Neural crest cell (in vitro differentiated cells): Measurements from ENCODE around the gene CD28. TPM values are rescaled to one million over a fixed set of nuclear protein-coding genes. Genes with fewer than 3 reads are reported as not detected.

Source experiments
- DNase-seq: peaks from one replicate; pipeline ENCODE4 v3.0.0; 2021; ENCODE audit warnings: low read depth, mixed read lengths, low spot score
- H3K27ac Mint-ChIP-seq: one replicate; pipeline ENCODE4 v1.8.0; 2021; ENCODE audit warnings: mild to moderate bottlenecking, mixed read lengths; ENCODE audit not compliant: unreplicated experiment
- H3K27me3 Mint-ChIP-seq: 2 replicates; pipeline ENCODE4 v1.8.0; 2021; ENCODE audit warnings: low read depth, mild to moderate bottlenecking, mixed read lengths
- H3K36me3 Mint-ChIP-seq: 2 replicates; pipeline ENCODE4 v1.8.0; 2021; ENCODE audit warnings: low read depth, mild to moderate bottlenecking, mixed read lengths
- H3K4me1 Mint-ChIP-seq: 2 replicates; pipeline ENCODE4 v1.8.0; 2021; ENCODE audit warnings: mixed read lengths
- H3K4me3 Mint-ChIP-seq: one replicate; pipeline ENCODE4 v1.8.0; 2021; ENCODE audit warnings: mild to moderate bottlenecking, mixed read lengths
- H3K9me3 Mint-ChIP-seq: 2 replicates; pipeline ENCODE4 v1.8.0; 2021; ENCODE audit warnings: mixed read lengths
- total RNA-seq: library from RNA; stranded (reverse); gene quantifications from 2 replicates; pipeline ENCODE4 v1.2.1, GENCODE V29; 2021
- TF ChIP-seq, protein P1 (sequence below): fragments of 200-600 bp; sonication (generic); conservative IDR thresholded peaks from 2 replicates; pipeline ENCODE4 v1.5.0; 2021; ENCODE audit warnings: antibody characterized with exemption, mild to moderate bottlenecking

CD28 gene
- total RNA-seq, 1 donor from 2014 or later, result not detected

DNA sequence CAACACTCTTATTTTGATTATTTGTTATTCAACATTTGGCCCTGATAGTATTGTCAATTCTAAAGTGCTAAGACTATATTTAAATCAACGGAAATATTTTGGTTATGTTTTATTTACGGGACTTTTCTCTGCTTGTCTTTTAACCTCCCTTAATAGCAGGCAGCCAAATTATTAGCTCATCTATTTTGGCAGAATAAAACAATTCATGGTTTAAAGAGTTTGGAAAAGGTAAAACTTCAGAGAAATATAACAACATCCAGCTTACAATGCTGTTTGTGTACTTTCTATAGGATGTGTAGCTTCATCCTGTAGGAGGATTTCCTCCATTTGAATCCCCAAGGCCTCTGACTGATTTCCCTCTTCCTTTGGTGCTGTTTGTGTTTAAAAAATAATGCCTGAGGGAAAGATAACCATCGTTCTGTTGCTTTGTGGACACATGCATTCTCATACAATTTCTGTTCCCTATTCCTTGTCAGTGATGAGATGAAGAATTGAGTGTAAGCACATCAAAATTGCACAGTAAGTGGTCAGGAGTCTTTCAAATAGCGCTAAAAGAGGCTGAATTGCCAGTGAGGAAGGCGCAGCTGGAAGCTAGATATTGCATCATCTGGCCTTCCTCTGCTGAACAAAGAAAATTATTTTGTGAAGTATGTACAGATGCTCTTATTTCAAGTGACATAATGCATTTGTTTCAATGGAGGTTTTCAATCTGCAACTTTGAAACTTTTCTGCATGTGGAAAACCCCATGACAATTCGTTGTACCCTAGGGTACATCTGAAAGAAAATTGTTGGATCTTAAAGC lies 80.3 kb downstream of the CD28 start:
- H3K4me3 Mint-ChIP-seq, result no peak overlapping the region
- no peaks in the 10 kb centered on the region for H3K36me3 Mint-ChIP-seq
- no peaks in the 10 kb centered on the region for H3K27me3 Mint-ChIP-seq
- no peak for DNase-seq
- no peaks in the 10 kb centered on the region for H3K9me3 Mint-ChIP-seq
- no peak overlapping the region for H3K27ac Mint-ChIP-seq
- H3K4me1 Mint-ChIP-seq, result peaks cover 20% of the 10 kb centered on the region
- TF ChIP-seq, protein P1, sequence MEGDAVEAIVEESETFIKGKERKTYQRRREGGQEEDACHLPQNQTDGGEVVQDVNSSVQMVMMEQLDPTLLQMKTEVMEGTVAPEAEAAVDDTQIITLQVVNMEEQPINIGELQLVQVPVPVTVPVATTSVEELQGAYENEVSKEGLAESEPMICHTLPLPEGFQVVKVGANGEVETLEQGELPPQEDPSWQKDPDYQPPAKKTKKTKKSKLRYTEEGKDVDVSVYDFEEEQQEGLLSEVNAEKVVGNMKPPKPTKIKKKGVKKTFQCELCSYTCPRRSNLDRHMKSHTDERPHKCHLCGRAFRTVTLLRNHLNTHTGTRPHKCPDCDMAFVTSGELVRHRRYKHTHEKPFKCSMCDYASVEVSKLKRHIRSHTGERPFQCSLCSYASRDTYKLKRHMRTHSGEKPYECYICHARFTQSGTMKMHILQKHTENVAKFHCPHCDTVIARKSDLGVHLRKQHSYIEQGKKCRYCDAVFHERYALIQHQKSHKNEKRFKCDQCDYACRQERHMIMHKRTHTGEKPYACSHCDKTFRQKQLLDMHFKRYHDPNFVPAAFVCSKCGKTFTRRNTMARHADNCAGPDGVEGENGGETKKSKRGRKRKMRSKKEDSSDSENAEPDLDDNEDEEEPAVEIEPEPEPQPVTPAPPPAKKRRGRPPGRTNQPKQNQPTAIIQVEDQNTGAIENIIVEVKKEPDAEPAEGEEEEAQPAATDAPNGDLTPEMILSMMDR, result no peak

- TF ChIP-seq, protein P1, result no peak
- Mint-ChIP-seq H3K27me3 (no peaks in the 10 kb centered on the region), H3K4me1 (peaks cover 11% of the 10 kb centered on the region), H3K27ac (no peak overlapping the region), H3K9me3 (no peaks in the 10 kb centered on the region), H3K4me3 (no peak overlapping the region), H3K36me3 (no peaks in the 10 kb centered on the region)
- no peak for DNase-seq
Observed at GRCh38 chr2:203787979-203788378, 81.5 kb downstream of the CD28 start.

Other genes starting within 250 kb of the CD28 start
- gene RAPH1, start 171.3 kb upstream of the CD28 start, total RNA-seq, result 24.8 and 25.7 TPM in 2 replicates
- 0.65 and 1.3 TPM in 2 replicates for gene CTLA4, start 161.1 kb downstream of the CD28 start, total RNA-seq
- gene ICOS, start 230.1 kb downstream of the CD28 start, total RNA-seq, result not detected in 2 replicates